CD4-positive, alpha-beta T cell treated with Interleukin-2 at 100 ng/mL for 4 hours (primary cell): ENCODE data around the gene GAS6.

Experiments
- DNase-seq: peaks from one replicate; pipeline ENCODE4 v3.0.0-alpha.2; 2020; ENCODE audit warnings: low spot score

The GAS6 gene

GRCh38 chr13:113887700-113888201 is 23.9 kb upstream of the GAS6 start:
- no peak for DNase-seq

GRCh38 chr13:113886561-113887112 is 22.8 kb upstream of the GAS6 start:
- no peak for DNase-seq

GRCh38 chr13:113884821-113885220 is 20.9 kb upstream of the GAS6 start:
- DNase-seq: no peak

- DNase-seq: no peak
Observed at GRCh38 chr13:113883921-113884804, 20.3 kb upstream of the GAS6 start.

GRCh38 chr13:113883314-113883811 is 19.5 kb upstream of the GAS6 start:
- no peak for DNase-seq

- no peak for DNase-seq
Observed at GRCh38 chr13:113882716-113883115, 18.8 kb upstream of the GAS6 start.

- no peak for DNase-seq
Observed at GRCh38 chr13:113882267-113882630, 18.4 kb upstream of the GAS6 start.

GRCh38 chr13:113881614-113882266 is 17.9 kb upstream of the GAS6 start:
- DNase-seq: no peak

- no peak for DNase-seq
Observed at GRCh38 chr13:113880651-113881611, 17.1 kb upstream of the GAS6 start.

- DNase-seq: no peak
Observed at GRCh38 chr13:113879494-113880360, 15.9 kb upstream of the GAS6 start.

GRCh38 chr13:113879017-113879416 is 15.1 kb upstream of the GAS6 start:
- DNase-seq: no peak

- no peak for DNase-seq
Observed at GRCh38 chr13:113877149-113877990, 13.5 kb upstream of the GAS6 start.

- peak; percentile 27 for DNase-seq
Observed at GRCh38 chr13:113876346-113877148, 12.7 kb upstream of the GAS6 start.

- DNase-seq: peak; percentile 20
Observed at GRCh38 chr13:113875837-113876281, 12.0 kb upstream of the GAS6 start.

- DNase-seq: no peak
Observed at GRCh38 chr13:113875429-113875815, 11.5 kb upstream of the GAS6 start.

- DNase-seq: no peak
Observed at GRCh38 chr13:113874579-113875428, 10.9 kb upstream of the GAS6 start.

GRCh38 chr13:113874177-113874576 is 10.3 kb upstream of the GAS6 start:
- no peak for DNase-seq

- no peak for DNase-seq
Observed at GRCh38 chr13:113869263-113869662, 5.4 kb upstream of the GAS6 start.
